ENCODE results near the gene NAA30. TPM values are rescaled to one million over a fixed set of nuclear protein-coding genes. Genes with fewer than 3 reads are reported as not detected.

The NAA30 gene
- total RNA-seq, 1 experiment from 2014 or later: 13.1 TPM

DNA sequence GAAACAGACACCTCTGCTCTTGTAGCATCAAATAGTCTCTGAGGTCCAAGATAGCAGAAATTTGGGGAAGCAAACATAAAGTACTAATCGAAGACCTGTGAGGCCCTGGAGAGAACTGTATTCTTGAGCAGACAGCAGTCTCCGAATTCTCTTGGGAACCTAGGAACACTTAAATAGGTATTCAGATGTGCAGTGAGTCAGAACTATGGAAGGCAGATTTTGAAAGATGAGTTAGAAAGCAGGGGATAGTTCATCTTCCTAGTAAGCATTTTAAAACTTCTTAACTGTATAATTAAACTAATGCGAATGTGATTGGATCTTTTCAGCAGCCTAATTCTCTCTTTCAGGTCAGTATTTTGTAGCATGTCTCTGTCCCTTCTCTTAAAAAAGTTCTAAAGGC, 30.6 kb downstream of the NAA30 start:
- H3K27me3 ChIP-seq (ENCODE audit: control insufficient read depth, insufficient read depth, low read length): no peaks in the 10 kb centered on the region
- ATAC-seq (no peak), DNase-seq (ENCODE audit: low read depth, low spot score) (no peak)
- ChIA-PET POLR2A (no interaction called here), CTCF (no interaction called here)
- no peaks in the 10 kb centered on the region for H3K9me3 ChIP-seq (ENCODE audit: control insufficient read depth, insufficient read depth, low read depth, low read length)
- in situ Hi-C loops (cut with HindIII; ENCODE audit: low pct_unique_long_range_greater_than_20kb, low sequenced_read_pairs): no loop called here
- BruUV-seq (replicated peaks): no TSS peak
- no peak for TF ChIP-seq POLR2AphosphoS5 (IDR thresholded peaks at IDR 0.05; ENCODE audit: low read depth, low read length)
- no peak for TF ChIP-seq TCF7L2 (IDR thresholded peaks at IDR 0.05; ENCODE audit: low read depth, low read length)
- no peak for TF ChIP-seq SIN3A (IDR thresholded peaks at IDR 0.05; ENCODE audit: borderline replicate concordance, insufficient read depth, low read depth, low read length)
- TF ChIP-seq CTCF (IDR thresholded peaks at IDR 0.05): no peak
- no peak for TF ChIP-seq REST (IDR thresholded peaks at IDR 0.05; ENCODE audit: insufficient read depth in 1 of 2, low read depth in 2 of 2, low read length in 1 of 2)
- intact Hi-C loops (cut with micrococcal nuclease; ENCODE audit: unreplicated experiment): no loop called here
- no peak overlapping the region for H3K27ac ChIP-seq (ENCODE audit: low read length)
- no peaks in the 10 kb centered on the region for H3K4me1 ChIP-seq (ENCODE audit: control insufficient read depth, insufficient read depth, low read length)
- no peaks in the 10 kb centered on the region for H3K36me3 ChIP-seq (ENCODE audit: control insufficient read depth, insufficient read depth, low read length)
- H3K4me3 ChIP-seq (ENCODE audit: low read depth in 2 of 2, low read length in 2 of 2): no peak overlapping the region

GRCh38 chr14:57435923-57436322, 45.5 kb downstream of the NAA30 start:
- intact Hi-C loops (cut with micrococcal nuclease; ENCODE audit: unreplicated experiment): no loop called here
- Histone ChIP-seq H3K36me3 (ENCODE audit: control insufficient read depth, insufficient read depth, low read length) (no peaks in the 10 kb centered on the region), H3K27me3 (ENCODE audit: control insufficient read depth, insufficient read depth, low read length) (no peaks in the 10 kb centered on the region), H3K4me1 (ENCODE audit: control insufficient read depth, insufficient read depth, low read length) (no peaks in the 10 kb centered on the region), H3K9me3 (ENCODE audit: control insufficient read depth, insufficient read depth, low read depth, low read length) (no peaks in the 10 kb centered on the region), H3K27ac (ENCODE audit: low read length) (no peak overlapping the region), H3K4me3 (ENCODE audit: low read depth in 2 of 2, low read length in 2 of 2) (no peak overlapping the region)
- POLR2A ChIA-PET: no interaction called here
- TF ChIP-seq TCF7L2 (IDR thresholded peaks at IDR 0.05; ENCODE audit: low read depth, low read length) (no peak), SIN3A (IDR thresholded peaks at IDR 0.05; ENCODE audit: borderline replicate concordance, insufficient read depth, low read depth, low read length) (no peak), CTCF (IDR thresholded peaks at IDR 0.05) (no peak), POLR2AphosphoS5 (IDR thresholded peaks at IDR 0.05; ENCODE audit: low read depth, low read length) (no peak), REST (IDR thresholded peaks at IDR 0.05; ENCODE audit: insufficient read depth in 1 of 2, low read depth in 2 of 2, low read length in 1 of 2) (no peak)
- in situ Hi-C loops (cut with HindIII; ENCODE audit: low pct_unique_long_range_greater_than_20kb, low sequenced_read_pairs): no loop called here
- CTCF ChIA-PET: no interaction called here
- no TSS peak for BruUV-seq (replicated peaks)
- ATAC-seq (no peak), DNase-seq (ENCODE audit: low read depth, low spot score) (no peak)

All from Panc1 (cell line).